Measurements from ENCODE around the gene PLGRKT.
"Not testable (repeated sequence)": the region's sequence is repeated elsewhere in the genome, so short reads cannot be mapped to it uniquely, and the experiment has no call there.

Gene PLGRKT

GRCh38 chr9:5429873-5430564 is 7.7 kb downstream of the PLGRKT start:
- DNase-seq = no peak

- DNase-seq = no peak
Observed at GRCh38 chr9:5428794-5429528, 8.8 kb downstream of the PLGRKT start.

- DNase-seq = no peak
Observed at GRCh38 chr9:5428172-5428571, 9.6 kb downstream of the PLGRKT start.

GRCh38 chr9:5427005-5427404 is 10.7 kb downstream of the PLGRKT start:
- no peak for DNase-seq

GRCh38 chr9:5425006-5425628 is 12.6 kb downstream of the PLGRKT start:
- peak; percentile 2 for DNase-seq

- DNase-seq = no peak
Observed at GRCh38 chr9:5422276-5422675, 15.4 kb downstream of the PLGRKT start.

- no peak for DNase-seq
Observed at GRCh38 chr9:5421163-5421562, 16.6 kb downstream of the PLGRKT start.

GRCh38 chr9:5419987-5420386 is 17.7 kb downstream of the PLGRKT start:
- no peak for DNase-seq

- no peak for DNase-seq
Observed at GRCh38 chr9:5418481-5418880, 19.2 kb downstream of the PLGRKT start.

GRCh38 chr9:5416953-5417352 is 20.8 kb downstream of the PLGRKT start:
- DNase-seq = no peak

GRCh38 chr9:5408596-5408995 is 29.1 kb downstream of the PLGRKT start:
- no peak for DNase-seq

- no peak for DNase-seq
Observed at GRCh38 chr9:5402217-5402616, 35.5 kb downstream of the PLGRKT start.

- DNase-seq = not testable (repeated sequence)
Observed at GRCh38 chr9:5397547-5397946, 40.2 kb downstream of the PLGRKT start.

- DNase-seq = no peak
Observed at GRCh38 chr9:5395428-5395827, 42.3 kb downstream of the PLGRKT start.

GRCh38 chr9:5393976-5394375 is 43.7 kb downstream of the PLGRKT start:
- DNase-seq = not testable (repeated sequence)

GRCh38 chr9:5393497-5393896 is 44.2 kb downstream of the PLGRKT start:
- DNase-seq = no peak

- DNase-seq = no peak
Observed at GRCh38 chr9:5392285-5392684, 45.4 kb downstream of the PLGRKT start.

GRCh38 chr9:5389109-5389732 is 48.5 kb downstream of the PLGRKT start:
- no peak for DNase-seq

- DNase-seq = no peak
Observed at GRCh38 chr9:5388026-5388819, 49.5 kb downstream of the PLGRKT start.

GRCh38 chr9:5384436-5384835 is 53.3 kb downstream of the PLGRKT start:
- no peak for DNase-seq

- no peak for DNase-seq
Observed at GRCh38 chr9:5382479-5382878, 55.2 kb downstream of the PLGRKT start.

GRCh38 chr9:5375790-5376477 is 61.8 kb downstream of the PLGRKT start:
- DNase-seq = no peak

All from DMS153 (cell line).